Stimulated activated CD4-positive, alpha-beta T cell treated with anti-CD3 and anti-CD28 coated beads, Interleukin-15, amount 100 ng/mL, for 48 hours (primary cell): ENCODE measurements around the gene DBX2.
"Not testable (repeated sequence)": the region's sequence is repeated elsewhere in the genome, so short reads cannot be mapped to it uniquely, and the experiment has no call there.

ENCODE experiments used
- DNase-seq, 2 donors: peaks; one replicate each; pipeline ENCODE4 v3.0.0-alpha.2; 2020; ENCODE audit warnings: low read depth in 2 of 2

DBX2 gene

DNA sequence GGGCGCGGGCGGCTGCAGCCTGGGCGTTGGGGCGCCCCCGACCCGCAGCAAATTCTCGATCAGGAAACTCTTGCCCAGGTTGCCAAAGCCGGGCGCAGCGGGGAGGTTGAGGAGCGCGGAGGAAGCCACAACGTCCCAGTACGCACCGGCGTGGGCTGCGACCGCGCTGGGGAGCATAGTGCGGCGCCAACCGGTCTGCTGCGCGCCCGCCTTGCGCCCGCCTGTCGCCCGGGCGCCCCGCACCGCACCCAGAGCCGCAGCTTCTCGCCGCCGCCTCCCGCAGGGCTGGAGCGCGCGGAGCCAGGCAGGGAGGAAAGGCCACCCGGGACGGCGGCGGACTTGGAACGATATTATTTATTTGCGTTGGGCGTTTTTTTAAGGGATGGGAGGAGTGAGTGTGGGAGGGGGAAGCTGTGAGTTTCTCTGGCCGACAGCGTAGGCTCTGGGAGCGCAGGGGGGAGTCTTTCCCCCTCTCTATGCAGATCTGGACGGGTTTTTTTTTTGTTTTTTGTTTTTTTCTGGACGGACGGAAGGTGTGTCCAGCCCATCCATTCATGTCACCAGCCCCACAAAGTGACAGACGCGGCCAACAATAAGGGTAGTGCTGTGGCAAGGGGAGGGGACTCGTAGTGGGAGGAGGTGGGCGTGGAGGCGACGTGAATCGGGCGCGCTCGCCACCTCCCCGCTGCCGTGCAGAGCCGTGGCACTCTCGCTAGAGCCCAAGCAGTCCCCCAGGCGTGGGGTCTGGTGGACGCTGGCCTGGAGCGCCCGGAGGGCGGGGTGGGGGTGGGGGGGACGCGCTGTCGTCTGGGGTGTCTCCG, at the start of gene DBX2:
Gene DBX2, minus strand, starts transcription at position 349 of the 821 bp plus-strand sequence. Its CDS starts 172 bp downstream, at position 177.
- DNase-seq: no peak

DNA sequence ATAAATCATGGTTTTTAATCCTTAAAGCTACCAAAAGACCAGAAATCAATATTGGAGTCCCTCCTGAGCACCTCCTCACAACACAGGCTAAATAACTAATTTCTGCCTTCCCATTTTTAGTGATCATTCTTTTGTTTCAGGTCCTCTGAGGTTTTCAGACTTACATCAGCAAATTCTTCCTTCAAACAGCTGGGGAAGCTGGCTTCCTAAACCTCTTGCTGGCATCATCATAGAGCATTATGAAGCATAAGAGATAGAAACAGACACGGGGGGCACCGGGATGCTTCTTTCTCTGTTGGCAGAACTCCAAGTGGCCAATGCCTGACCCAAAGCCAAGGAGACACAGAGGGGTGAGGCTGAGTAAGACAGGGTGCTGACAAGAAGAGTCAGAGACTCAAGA, 47.9 kb upstream of the DBX2 start:
- no peak for DNase-seq

DNA sequence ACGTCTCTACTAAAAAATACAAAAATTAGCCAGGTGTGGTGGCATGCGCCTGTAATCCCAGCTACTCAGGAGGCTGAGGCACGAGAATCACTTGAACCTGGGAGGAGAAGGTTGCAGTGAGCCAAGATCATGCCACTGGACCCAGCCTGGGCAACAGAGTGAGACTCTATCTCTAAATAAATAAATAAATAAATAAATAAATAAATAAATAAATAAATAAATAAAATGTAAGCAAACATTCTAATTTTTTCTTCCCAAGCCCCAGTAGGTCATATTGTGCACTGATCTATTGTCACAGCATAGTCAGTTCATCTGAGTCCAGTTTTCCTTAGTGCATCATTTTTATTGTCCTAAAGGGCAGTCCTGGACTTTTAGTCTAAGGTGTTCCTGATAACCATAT, 44.5 kb upstream of the DBX2 start:
- DNase-seq: not testable (repeated sequence)

DNA sequence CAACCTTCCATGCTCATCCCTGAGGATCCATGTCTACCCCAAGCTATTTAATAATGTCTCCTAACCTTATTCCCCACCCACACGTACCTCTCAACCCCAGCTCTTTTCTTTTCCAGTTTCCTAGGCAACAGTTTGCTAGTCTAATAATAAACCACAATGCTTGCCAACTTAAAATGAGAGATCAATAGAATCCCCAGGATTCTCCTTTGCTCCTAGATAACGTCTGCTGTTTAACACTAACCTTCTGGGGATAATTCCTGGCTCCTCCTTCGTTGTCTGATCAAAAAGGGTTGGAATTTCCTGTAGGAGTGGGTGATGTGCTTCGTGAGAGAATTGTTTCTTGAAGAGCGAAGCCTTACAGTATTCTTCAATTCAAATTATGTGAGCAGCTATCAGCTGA, 42.2 kb upstream of the DBX2 start:
- no peak for DNase-seq

DNA sequence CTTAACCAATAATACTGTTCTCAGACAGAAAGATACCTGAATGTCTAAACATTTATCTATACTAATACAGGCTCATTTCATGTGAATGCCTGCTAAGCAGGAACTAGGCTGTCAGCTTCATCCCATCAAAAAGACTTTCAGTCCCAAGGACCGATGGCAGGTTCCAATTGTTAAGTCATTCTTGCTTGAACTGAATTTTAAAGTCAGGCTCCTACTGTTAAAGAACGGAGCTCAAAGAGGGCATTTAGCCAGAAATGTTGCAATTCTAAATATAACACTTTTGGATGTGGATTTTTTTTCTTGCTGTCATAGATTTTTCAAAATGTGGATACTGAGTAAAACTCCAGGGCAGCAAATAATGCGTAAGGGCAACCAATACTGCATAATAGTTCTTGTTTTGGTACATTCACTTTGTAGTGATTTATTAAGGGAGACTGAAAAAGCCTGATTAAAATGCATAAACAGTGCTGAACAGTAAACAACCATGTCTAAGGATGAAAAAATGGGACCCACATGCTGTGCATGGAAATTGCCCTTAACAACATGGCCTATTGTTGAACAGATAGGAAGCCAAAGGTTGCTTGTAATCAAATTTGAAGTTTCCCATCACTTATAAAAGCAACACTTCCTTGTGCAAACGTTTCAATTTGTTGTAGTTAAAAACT, 38.6 kb upstream of the DBX2 start:
- DNase-seq: no peak

DNA sequence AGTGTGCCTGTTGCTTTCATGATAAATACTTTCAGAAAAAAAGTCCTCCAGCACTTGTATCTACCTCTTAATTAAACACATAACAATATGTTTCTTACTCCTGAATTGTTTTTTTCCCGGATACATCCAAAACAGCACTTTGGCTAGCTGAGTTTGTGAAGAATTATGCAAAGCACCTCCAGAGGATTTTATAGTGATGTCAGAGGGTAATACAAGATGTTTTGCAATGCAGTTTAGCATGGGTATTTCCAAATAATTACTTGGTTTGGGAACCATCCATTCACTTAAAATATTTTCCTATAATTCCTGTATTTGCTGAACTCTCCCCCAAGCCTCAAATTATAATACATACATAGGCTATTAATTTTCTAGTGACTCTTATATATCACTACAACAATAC, 37.7 kb upstream of the DBX2 start:
- no peak for DNase-seq

DNA sequence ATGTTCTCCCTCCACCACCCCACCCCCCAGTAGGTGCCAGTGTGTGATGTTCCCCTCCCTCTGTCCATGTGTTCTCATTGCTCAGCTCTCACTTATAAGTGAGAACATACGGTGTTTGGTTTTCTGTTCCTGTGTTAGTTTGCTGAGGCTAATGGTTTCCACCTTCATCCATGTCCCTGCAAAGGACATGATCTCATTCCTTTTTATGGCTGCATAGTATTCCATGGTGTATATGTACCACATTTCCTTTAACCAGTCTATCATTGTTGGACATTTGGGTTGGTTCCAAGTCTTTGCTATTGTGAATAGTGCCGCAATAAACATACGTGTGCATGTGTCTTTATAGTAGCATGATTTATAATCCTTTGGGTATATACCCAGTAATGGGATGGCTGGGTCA, 33.3 kb upstream of the DBX2 start:
- DNase-seq: not testable (repeated sequence)

DNA sequence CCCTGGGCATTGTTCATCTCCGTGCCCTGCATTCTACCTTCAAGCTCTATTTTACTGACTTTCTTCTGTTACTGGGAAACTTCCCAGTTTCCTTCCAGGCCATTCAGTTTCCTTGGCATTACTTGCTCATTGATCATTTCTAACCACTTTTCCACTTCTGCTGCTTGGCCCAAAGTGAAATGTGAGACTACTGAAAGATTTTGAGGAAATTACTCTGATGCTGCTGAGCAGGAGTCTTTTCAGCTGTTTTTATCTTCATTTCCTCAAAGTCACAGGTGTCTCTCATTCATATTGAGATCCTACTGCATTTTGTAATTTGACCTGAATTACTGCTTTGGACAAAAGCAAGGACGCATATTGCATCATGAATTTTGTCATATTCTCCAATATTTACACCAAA, 26.4 kb upstream of the DBX2 start:
- no peak for DNase-seq

DNA sequence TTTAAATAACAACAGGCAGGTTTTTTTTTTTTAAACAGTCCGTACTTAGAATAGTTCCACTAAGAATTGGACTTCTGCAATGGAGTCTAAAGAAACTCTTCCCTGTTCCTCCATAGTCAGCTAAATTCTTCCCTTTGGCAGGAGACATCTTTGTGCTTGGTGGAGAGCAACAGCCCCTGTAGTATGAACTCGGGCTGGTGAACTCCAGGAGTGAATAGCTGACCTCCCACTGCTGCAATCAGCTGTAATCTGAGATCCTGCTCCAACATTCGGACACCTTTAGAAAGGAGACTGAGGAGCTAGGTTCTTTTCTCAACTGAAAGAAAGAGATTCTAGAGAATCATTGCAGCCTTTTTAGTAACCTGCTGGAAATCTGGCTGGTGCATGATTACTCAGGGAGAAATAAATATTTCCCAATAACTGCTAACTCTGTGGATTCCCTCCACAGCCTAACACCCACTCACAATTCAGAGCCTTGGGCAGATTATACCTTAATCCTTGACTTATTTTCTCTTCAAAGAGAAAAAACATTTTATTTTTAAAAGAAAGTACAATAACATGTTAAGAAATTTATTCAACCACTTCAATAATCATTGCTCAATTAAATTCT, 25.6 kb upstream of the DBX2 start:
- no peak for DNase-seq

DNA sequence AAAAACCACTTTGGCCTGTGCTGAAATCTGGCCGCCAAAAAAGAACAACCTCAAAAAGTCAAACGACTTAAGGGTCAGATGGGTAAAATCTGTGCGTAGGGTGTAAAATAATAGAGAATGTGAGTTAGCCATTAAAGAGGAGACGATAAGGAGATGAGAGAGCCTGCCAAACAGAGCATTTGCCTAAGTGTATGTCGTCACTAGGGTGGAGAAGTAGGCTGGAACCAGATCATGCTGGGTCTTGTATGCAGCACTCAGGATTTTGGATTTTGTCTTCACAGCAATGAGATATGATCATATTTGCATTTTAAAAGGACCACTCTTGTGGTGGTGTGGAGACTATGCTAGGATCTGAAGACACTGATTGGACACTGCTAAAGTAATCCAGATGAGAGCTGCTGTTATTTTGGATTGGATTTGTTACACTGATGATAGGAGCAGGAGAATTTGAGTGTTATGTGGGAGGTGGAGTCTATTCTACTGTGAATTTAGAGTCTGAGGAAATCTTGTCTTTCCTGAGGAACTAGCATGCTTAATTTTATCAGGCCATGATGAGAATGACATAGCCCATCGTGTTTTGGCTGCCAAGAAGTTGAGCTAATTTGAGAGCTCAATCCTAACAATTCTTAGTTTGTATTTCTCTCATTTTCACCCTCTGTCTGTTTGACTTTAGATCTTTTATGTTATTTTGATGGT, 24.8 kb upstream of the DBX2 start:
- no peak for DNase-seq

DNA sequence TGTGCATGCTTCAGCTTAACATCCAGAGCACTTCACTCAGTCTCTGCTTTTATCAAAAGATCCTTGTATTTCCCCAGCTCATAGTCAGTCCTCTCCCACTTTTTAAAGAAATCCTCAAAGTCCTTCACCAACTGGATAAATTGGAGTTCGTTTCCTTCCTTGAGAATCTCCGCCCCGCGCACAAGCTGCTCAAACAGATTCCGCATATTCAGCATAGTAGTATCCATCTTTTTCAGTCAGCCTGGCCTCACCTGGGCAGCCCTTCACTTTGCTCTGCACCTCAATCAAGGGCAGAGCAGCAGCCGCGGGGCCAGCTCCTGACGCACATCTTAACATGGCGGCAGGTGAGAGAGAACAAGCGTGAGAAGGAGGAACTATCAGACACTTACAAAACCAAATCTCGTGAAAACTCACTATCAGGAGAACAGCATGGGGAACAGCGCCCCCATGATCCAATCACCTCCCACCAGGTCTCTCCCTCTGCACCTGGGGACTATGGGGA, 14.3 kb upstream of the DBX2 start:
- no peak for DNase-seq

DNA sequence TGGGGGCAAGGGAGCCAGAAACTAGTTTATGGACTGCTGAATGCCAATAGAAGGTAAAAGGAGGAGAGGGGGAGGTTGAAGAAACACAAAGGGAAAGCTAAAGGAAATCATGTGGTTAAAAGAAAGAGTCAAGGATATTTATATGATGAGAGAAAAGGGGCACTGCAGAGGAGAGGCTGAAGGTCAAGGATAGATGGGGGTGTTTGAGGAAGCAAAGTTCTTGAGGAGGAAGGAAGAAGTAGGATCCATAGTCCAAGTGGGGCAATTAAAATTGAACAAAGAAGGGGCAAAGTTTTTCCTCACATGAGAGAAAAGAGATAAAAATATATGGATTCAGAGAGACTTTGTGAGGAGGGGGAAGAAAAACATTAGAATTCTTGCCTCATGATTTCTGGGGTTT, 10.1 kb upstream of the DBX2 start:
- no peak for DNase-seq

DNA sequence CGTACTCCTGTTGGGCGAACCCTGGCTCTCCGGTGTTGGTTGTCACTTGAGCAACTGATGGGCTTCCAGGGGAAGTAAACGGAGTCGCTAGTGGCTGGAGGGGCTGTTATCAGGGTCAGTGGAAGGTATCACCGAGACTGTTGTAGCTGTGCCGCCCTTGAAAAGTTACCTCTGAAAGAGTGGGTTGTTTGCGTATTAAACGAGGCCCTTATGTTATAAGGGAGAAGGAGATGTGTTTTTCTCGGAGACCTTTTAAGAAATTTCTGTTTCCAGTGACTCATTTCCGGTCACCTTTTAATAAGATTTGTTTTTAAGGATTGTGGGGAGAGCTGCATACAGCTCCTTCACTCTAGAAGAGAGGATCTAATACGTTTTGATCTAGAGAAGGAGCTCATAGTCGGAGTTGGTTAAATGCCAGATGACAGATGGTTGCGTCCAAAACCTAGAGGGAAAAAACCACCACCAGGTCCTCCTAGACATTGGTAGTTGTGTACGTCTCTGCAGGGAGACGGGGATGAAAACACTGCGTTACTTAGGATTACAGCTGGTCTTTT, 750 bp upstream of the DBX2 start:
- DNase-seq: no peak

DNA sequence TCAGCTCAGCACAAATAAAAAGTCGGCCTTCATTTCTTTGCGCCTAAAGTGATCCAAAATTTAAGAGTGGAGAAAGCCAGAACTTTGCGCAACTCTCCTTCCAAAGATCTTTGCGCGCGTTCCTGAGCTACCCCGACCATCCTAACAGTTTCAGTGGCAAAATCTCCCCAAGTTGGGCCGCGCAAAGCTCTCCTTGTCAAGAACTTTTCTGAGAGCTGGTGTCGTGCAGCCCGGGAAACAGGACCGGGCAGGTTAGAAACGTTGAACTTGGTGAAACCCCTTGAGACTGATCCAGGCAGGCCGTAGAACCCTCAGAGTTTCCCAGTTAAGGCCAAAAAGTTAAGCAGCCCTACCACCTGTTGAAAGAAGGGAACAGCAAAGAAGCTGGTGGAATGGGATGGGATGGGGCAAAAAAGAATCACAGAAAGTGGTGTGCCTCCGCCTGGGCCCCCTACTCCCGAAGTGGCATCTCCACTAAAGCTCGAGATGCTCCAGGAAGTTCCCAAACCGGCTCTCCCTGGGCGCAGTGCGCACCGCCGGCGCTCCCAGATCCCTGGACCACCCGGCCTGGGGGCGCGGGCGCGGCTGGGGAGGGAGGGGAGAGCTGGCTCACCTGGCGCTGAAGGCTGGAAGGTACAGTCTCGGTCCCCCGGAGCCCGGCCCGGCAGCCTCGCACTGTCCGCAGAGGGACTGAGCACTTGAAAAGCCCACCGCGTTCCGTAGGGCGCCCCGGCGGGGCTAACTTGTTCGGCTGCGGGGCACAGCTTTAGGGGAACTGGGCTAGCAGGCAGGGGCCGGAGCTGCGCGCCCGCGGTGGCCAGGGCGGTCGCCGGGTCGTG, 768 bp downstream of the DBX2 start:
- DNase-seq: no peak

DNA sequence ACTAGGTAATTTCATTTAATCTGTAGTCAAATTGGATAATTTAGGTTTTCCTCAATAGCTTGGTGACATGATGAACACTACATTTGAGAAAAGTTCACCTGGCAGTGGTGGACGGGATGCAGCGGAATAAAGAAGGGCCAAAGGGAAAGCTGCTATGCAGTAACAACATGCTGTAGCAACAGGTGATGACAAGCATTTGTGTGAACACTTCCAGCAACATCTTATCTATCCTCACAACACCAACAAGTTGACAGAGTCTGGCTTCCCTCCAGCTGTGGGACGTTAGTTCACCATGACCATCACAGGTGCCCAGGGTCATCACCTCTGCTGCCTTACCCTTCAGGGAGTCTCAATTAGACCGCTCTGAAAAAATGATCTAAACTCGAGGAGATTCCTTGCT, 8.3 kb downstream of the DBX2 start:
- no peak for DNase-seq

DNA sequence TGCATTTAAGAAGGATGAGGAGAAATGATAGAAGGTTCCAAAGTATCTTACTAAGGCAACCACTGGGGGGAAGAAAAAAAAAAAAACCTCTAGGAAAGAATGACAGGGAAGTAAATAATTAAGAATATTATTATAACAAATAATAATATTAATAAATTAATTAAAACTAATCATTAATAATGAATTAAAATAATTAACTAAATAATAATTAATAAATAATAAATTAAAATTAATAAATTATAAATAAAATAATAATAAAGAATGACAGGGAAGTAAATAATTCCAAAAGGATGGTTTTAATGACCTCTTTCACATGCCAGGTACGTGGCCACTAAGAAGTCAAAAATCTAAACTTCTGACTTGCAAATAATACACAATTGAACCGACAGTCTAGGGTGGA, 9.9 kb downstream of the DBX2 start:
- DNase-seq: no peak

DNA sequence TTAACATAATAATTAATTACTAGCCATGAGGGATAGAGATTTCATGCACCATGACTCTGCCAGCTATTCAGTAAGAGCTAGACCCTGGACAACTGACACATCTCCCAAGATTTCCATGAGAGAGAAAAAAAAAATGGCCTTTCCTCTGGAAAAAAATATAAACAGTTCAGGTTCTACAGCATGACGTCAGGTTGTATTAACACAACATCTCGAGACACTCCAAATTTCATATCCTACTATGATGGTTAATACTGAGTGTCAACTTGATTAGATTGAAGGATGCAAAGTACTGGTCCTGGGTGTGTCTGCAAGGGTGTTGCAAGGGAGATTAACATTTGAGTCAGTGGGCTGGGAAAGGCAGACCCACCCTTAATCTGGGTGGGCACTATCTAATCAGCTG, 11.1 kb downstream of the DBX2 start:
- DNase-seq: no peak

DNA sequence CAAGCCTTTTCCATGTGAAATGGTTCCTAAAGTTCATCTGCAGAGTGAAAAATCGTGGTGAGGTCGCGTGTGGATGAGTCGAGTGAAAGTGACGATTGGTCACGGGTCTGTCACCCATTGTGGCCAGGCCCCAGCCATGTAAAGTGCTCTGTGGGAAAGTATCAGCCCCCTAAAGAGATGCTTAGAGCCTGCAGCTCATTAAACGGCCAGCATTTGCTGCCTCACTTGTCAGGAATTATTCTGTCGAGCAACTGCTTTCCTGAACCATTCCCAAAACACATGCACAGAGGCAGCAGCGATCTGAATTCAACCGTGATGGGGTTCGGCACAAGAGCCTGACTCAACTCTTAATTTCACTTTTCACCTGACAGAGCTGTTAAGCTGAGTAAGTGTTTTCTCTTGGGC, 16.0 kb downstream of the DBX2 start:
- DNase-seq: no peak

DNA sequence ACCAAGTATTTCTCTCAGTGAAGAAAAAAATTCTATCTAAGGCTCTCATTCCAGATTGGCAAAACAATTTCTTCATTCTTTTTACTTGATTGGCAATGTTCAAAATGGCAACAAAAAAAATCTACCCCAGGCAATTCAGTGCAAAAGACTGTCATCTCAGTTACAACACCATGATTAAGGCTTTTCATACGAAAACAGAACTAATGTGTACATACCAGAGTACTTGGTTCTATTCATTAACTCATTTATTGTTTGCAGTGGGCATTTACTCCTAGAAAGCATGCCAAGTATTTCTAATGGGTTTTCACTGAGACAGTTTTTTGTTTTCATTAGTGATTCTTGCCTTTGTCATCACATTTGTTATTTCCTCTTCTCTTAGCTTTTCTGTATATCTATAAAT, 33.0 kb downstream of the DBX2 start:
- no peak for DNase-seq

DNA sequence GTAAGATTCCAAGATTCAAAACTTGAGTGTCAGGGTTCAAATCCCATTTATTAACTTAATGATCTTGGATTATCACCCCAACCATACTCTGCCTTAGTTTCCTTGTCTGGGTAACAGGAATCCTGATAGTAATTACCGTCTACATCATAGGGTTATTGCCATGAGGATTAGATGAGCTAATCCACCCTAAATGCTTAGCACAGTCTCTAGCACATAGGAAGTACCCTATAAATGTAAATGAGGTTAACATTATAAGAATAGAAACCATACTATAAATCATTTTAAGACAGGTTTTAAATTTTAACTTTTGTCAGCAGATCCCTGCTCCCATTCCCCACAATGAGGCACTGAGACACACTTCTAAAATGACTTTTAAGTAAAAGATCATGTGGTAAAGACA, 36.5 kb downstream of the DBX2 start:
- no peak for DNase-seq

DNA sequence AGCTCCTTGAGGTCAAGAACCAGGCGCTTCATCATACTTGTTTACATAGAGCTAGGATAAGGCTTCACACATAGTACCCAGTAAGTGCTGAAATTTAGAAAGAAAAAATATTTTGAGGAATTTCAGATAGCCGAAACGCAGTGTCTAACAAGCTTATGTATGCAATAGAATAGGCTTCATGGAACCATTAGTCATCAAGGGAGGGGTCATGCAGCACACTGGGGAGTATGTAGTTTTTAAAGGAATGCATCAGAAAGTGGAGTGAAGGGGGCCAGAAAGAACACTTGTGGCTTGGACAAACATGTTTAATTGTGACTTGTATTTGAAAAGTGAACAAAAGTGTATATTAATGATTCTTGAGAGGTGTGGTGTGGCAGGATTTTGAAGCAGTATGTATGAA, 38.1 kb downstream of the DBX2 start:
- no peak for DNase-seq
